HUES64 (cell line): ENCODE measurements around the gene CDH2.

ENCODE experiments used
- H3K27ac ChIP-seq: 2 replicates; pipeline ENCODE4 v1.7.0; 2013; ENCODE audit warnings: low read depth, low read length, inconsistent platforms
- H3K27me3 ChIP-seq: 2 replicates; pipeline ENCODE4 v1.6.1; 2013; ENCODE audit warnings: mild to moderate bottlenecking, low read length; ENCODE audit not compliant: insufficient read depth
- H3K36me3 ChIP-seq: 2 replicates; pipeline ENCODE4 v1.6.1; 2013; ENCODE audit warnings: mild to moderate bottlenecking, low read length; ENCODE audit not compliant: insufficient read depth
- H3K4me1 ChIP-seq: 2 replicates; pipeline ENCODE4 v1.6.1; 2013; ENCODE audit warnings: mild to moderate bottlenecking, low read length, moderate library complexity; ENCODE audit not compliant: insufficient read depth
- H3K4me3 ChIP-seq: 2 replicates; pipeline ENCODE4 v1.5.1; 2013; ENCODE audit warnings: mild to moderate bottlenecking, low read length, moderate library complexity
- H3K9ac ChIP-seq: 2 replicates; pipeline ENCODE4 v1.6.1; 2013; ENCODE audit warnings: mild to moderate bottlenecking, low read depth, low read length
- H3K9me3 ChIP-seq: 2 replicates; pipeline ENCODE4 v1.6.1; 2013; ENCODE audit warnings: low read depth, low read length; ENCODE audit not compliant: insufficient read depth
- WGBS: fragments of 150-250, 120-280 bp; methylation state at CpG from one replicate; pipeline ENCODE4 v1.1.7; 2013; ENCODE audit warnings: missing lambda C conversion rate; 5-methylcytosine and 5-hydroxymethylcytosine counted together

Gene CDH2

GRCh38 chr18:28126768-28127167 lies 50.2 kb downstream of the CDH2 start:
- Histone ChIP-seq H3K4me3 (no peak overlapping the region), H3K27ac (no peak overlapping the region), H3K36me3 (peaks cover 3% of the 10 kb centered on the region; the same call in 1 of the 2 replicates), H3K9ac (no peak overlapping the region), H3K27me3 (no peaks in the 10 kb centered on the region), H3K4me1 (peaks cover 21% of the 10 kb centered on the region), H3K9me3 (no peaks in the 10 kb centered on the region)
- 94% methylated on average over 5 of the region's 5 CpGs for WGBS

GRCh38 chr18:28125051-28125450 lies 51.9 kb downstream of the CDH2 start:
- no peak overlapping the region for H3K27ac ChIP-seq
- H3K4me1 ChIP-seq, result peaks cover 21% of the 10 kb centered on the region
- no peaks in the 10 kb centered on the region for H3K36me3 ChIP-seq
- H3K27me3 ChIP-seq, result no peaks in the 10 kb centered on the region
- 93% methylated on average over 3 of the region's 3 CpGs for WGBS
- no peak overlapping the region for H3K9ac ChIP-seq
- H3K9me3 ChIP-seq, result no peaks in the 10 kb centered on the region
- H3K4me3 ChIP-seq, result no peak overlapping the region

- Histone ChIP-seq H3K27me3 (no peaks in the 10 kb centered on the region), H3K9ac (no peak overlapping the region), H3K27ac (no peak overlapping the region), H3K36me3 (no peaks in the 10 kb centered on the region), H3K4me3 (no peak overlapping the region), H3K9me3 (no peaks in the 10 kb centered on the region), H3K4me1 (peaks cover 21% of the 10 kb centered on the region)
- 92% methylated on average over 2 of the region's 4 CpGs for WGBS
Measured at GRCh38 chr18:28124131-28125029, 52.5 kb downstream of the CDH2 start.

- WGBS, result 93% methylated on average over 3 of the region's 3 CpGs
- H3K9me3 ChIP-seq, result no peaks in the 10 kb centered on the region
- peaks cover 13% of the 10 kb centered on the region for H3K4me1 ChIP-seq
- no peaks in the 10 kb centered on the region for H3K36me3 ChIP-seq
- no peak overlapping the region for H3K4me3 ChIP-seq
- no peak overlapping the region for H3K9ac ChIP-seq
- H3K27me3 ChIP-seq, result no peaks in the 10 kb centered on the region
- no peak overlapping the region for H3K27ac ChIP-seq
Measured at GRCh38 chr18:28123401-28124030, 53.4 kb downstream of the CDH2 start.

- H3K36me3 ChIP-seq, result no peaks in the 10 kb centered on the region
- no peak overlapping the region for H3K9ac ChIP-seq
- peaks cover 22% of the 10 kb centered on the region; the same call in 1 of the 2 replicates for H3K4me1 ChIP-seq
- 95% methylated on average over 2 of the region's 2 CpGs for WGBS
- no peak overlapping the region for H3K4me3 ChIP-seq
- no peaks in the 10 kb centered on the region for H3K9me3 ChIP-seq
- H3K27me3 ChIP-seq, result no peaks in the 10 kb centered on the region
- no peak overlapping the region for H3K27ac ChIP-seq
Measured at GRCh38 chr18:28120828-28121515, 56.0 kb downstream of the CDH2 start.

GRCh38 chr18:28116461-28116860 lies 60.5 kb downstream of the CDH2 start:
- Histone ChIP-seq H3K27me3 (no peaks in the 10 kb centered on the region), H3K9me3 (no peaks in the 10 kb centered on the region), H3K9ac (no peak overlapping the region), H3K4me1 (peaks cover 46% of the 10 kb centered on the region; the same call in 1 of the 2 replicates), H3K4me3 (no peak overlapping the region), H3K36me3 (no peaks in the 10 kb centered on the region), H3K27ac (no peak overlapping the region)
- 88% methylated on average over 1 of the region's 1 CpG for WGBS

- H3K4me3 ChIP-seq, result no peak overlapping the region
- no peak overlapping the region for H3K27ac ChIP-seq
- 80% methylated on average over 2 of the region's 2 CpGs for WGBS
Measured at GRCh38 chr18:28115149-28115550, 61.8 kb downstream of the CDH2 start.

GRCh38 chr18:28114472-28114871 lies 62.5 kb downstream of the CDH2 start:
- WGBS, result 92% methylated on average over 2 of the region's 3 CpGs
- no peaks in the 10 kb centered on the region for H3K27me3 ChIP-seq
- H3K4me3 ChIP-seq, result no peak overlapping the region
- no peaks in the 10 kb centered on the region for H3K9me3 ChIP-seq
- no peak overlapping the region for H3K27ac ChIP-seq
- peaks cover 66% of the 10 kb centered on the region for H3K4me1 ChIP-seq
- no peaks in the 10 kb centered on the region for H3K36me3 ChIP-seq
- no peak overlapping the region for H3K9ac ChIP-seq

More at GRCh38 chr18:28115149-28115550, 61.8 kb downstream of the CDH2 start:
- peaks cover 59% of the 10 kb centered on the region for H3K4me1 ChIP-seq
- H3K9me3 ChIP-seq, result no peaks in the 10 kb centered on the region
- H3K27me3 ChIP-seq, result no peaks in the 10 kb centered on the region
- no peak overlapping the region for H3K9ac ChIP-seq
- no peaks in the 10 kb centered on the region for H3K36me3 ChIP-seq

GRCh38 chr18:28113271-28114029 lies 63.5 kb downstream of the CDH2 start:
- no peaks in the 10 kb centered on the region for H3K27me3 ChIP-seq
- H3K9me3 ChIP-seq, result no peaks in the 10 kb centered on the region
- H3K27ac ChIP-seq, result no peak overlapping the region
- 90% methylated on average over 2 of the region's 3 CpGs for WGBS
- no peaks in the 10 kb centered on the region for H3K36me3 ChIP-seq
- H3K9ac ChIP-seq, result no peak overlapping the region
- peaks cover 76% of the 10 kb centered on the region for H3K4me1 ChIP-seq
- no peak overlapping the region for H3K4me3 ChIP-seq

GRCh38 chr18:28112056-28112470 lies 64.9 kb downstream of the CDH2 start:
- WGBS, result 82% methylated on average over 5 of the region's 5 CpGs
- H3K27ac ChIP-seq, result no peak overlapping the region; the same call in 1 of the 2 replicates
- H3K4me3 ChIP-seq, result no peak overlapping the region
- H3K9me3 ChIP-seq, result no peaks in the 10 kb centered on the region
- no peaks in the 10 kb centered on the region for H3K36me3 ChIP-seq
- no peak overlapping the region for H3K9ac ChIP-seq
- no peaks in the 10 kb centered on the region for H3K27me3 ChIP-seq
- H3K4me1 ChIP-seq, result peaks cover 86% of the 10 kb centered on the region
